HEK293 (cell line): ENCODE measurements around the gene AFF3.
A peak's percentile ranks its signal among the peaks of the same experiment; 100 is the strongest.

Experiments used
- CTCF ChIA-PET: fragments of 350-600 bp; formaldehyde crosslinking; extraction: SDS; loops from one replicate; lab custom pipeline; 2021; ENCODE audit warnings: antibody characterized with exemption; lab: Yijun Ruan, JAX
- POLR2A ChIA-PET: fragments of 300-600 bp; formaldehyde crosslinking; extraction: SDS; loops from one replicate; lab custom pipeline; 2020; ENCODE audit warnings: antibody characterized with exemption, inconsistent platforms; lab: Yijun Ruan, JAX
- H3K27ac ChIP-seq: fragments of 200-500 bp; sonication (Bioruptor generic); 2 replicates; pipeline ENCODE4 v1.5.1; 2014; ENCODE audit warnings: low read depth, low read length, control low read depth, inconsistent platforms; ENCODE audit errors: extremely low read depth
- H3K36me3 ChIP-seq, 2 experiments: fragments of 200-500 bp in 1 of 2; sonication (Bioruptor generic) in 1 of 2; 1 replicate in 1 of 2; 2 replicates in 1 of 2; pipeline ENCODE4 v1.5.1; 2014 to 2017; ENCODE audit warnings: inconsistent platforms in 2 of 2, low read length in 2 of 2; ENCODE audit not compliant: control insufficient read depth in 2 of 2, insufficient read depth in 1 of 2
- H3K4me1 ChIP-seq: fragments of 200-500 bp; sonication (Bioruptor generic); 2 replicates; pipeline ENCODE4 v1.5.1; 2014; ENCODE audit warnings: mild to moderate bottlenecking, low read length, inconsistent platforms; ENCODE audit not compliant: control insufficient read depth, insufficient read depth
- H3K4me3 ChIP-seq: 2 replicates; pipeline ENCODE4 v1.5.1; 2011; ENCODE audit warnings: low read depth, mild to moderate bottlenecking, control low read depth, low read length, moderate library complexity
- H3K9me3 ChIP-seq: fragments of 200-500 bp; sonication (Bioruptor generic); 2 replicates; pipeline ENCODE4 v1.5.1; 2014; ENCODE audit warnings: low read depth, low read length, inconsistent platforms; ENCODE audit not compliant: control insufficient read depth, insufficient read depth
- BCL11B ChIP-seq: fragments of 450-650 bp; formaldehyde crosslinking; IDR thresholded peaks from 2 replicates; pipeline ENCODE4 v1.5.1; 2016; ENCODE audit warnings: low read depth, missing biosample characterization, missing genetic modification characterization
- HIC1 ChIP-seq: fragments of 450-650 bp; formaldehyde crosslinking; IDR thresholded peaks from 2 replicates; pipeline ENCODE4 v1.5.1; 2016; ENCODE audit warnings: missing biosample characterization, missing genetic modification characterization
- KLF1 ChIP-seq: fragments of 450-650 bp; formaldehyde crosslinking; IDR thresholded peaks from 2 replicates; pipeline ENCODE4 v1.5.1; 2016; ENCODE audit warnings: missing biosample characterization, missing genetic modification characterization
- KLF8 ChIP-seq: fragments of 450-650 bp; formaldehyde crosslinking; IDR thresholded peaks from 2 replicates; pipeline ENCODE4 v1.5.1; 2016; ENCODE audit warnings: missing biosample characterization, missing genetic modification characterization
- OSR2 ChIP-seq: fragments of 450-650 bp; formaldehyde crosslinking; IDR thresholded peaks from 2 replicates; pipeline ENCODE4 v1.5.1; 2016; ENCODE audit warnings: missing biosample characterization, missing genetic modification characterization
- PRDM6 ChIP-seq: fragments of 450-650 bp; formaldehyde crosslinking; IDR thresholded peaks from 2 replicates; pipeline ENCODE4 v1.5.1; 2017; ENCODE audit warnings: missing biosample characterization, missing genetic modification characterization
- SP2 ChIP-seq: fragments of 450-650 bp; formaldehyde crosslinking; IDR thresholded peaks from 2 replicates; pipeline ENCODE4 v1.5.1; 2016; ENCODE audit warnings: missing biosample characterization, missing genetic modification characterization
- YY1 ChIP-seq: fragments of 450-650 bp; formaldehyde crosslinking; IDR thresholded peaks from 2 replicates; pipeline ENCODE4 v1.5.1; 2018; ENCODE audit warnings: missing biosample characterization, missing genetic modification characterization
- ZBTB1 ChIP-seq: fragments of 450-650 bp; formaldehyde crosslinking; IDR thresholded peaks from 2 replicates; pipeline ENCODE4 v1.5.1; 2016; ENCODE audit warnings: missing biosample characterization, missing genetic modification characterization
- ZFP69B ChIP-seq: fragments of 450-650 bp; formaldehyde crosslinking; IDR thresholded peaks from 2 replicates; pipeline ENCODE4 v1.5.1; 2016; ENCODE audit warnings: missing biosample characterization, missing genetic modification characterization
- ZIC2 ChIP-seq: fragments of 450-650 bp; formaldehyde crosslinking; IDR thresholded peaks from 2 replicates; pipeline ENCODE4 v1.5.1; 2016; ENCODE audit warnings: missing biosample characterization, missing genetic modification characterization
- ZNF10 ChIP-seq: fragments of 450-650 bp; formaldehyde crosslinking; IDR thresholded peaks from 2 replicates; pipeline ENCODE4 v1.5.1; 2017; ENCODE audit warnings: missing biosample characterization, missing genetic modification characterization
- ZNF114 ChIP-seq: fragments of 450-650 bp; formaldehyde crosslinking; IDR thresholded peaks from 2 replicates; pipeline ENCODE4 v1.5.0; 2017; ENCODE audit warnings: missing biosample characterization, missing genetic modification characterization
- ZNF132 ChIP-seq: fragments of 450-650 bp; formaldehyde crosslinking; IDR thresholded peaks from 2 replicates; pipeline ENCODE4 v1.5.1; 2017; ENCODE audit warnings: missing biosample characterization, missing genetic modification characterization, borderline replicate concordance
- ZNF18 ChIP-seq: fragments of 450-650 bp; formaldehyde crosslinking; IDR thresholded peaks from 2 replicates; pipeline ENCODE4 v1.5.1; 2016; ENCODE audit warnings: missing biosample characterization, missing genetic modification characterization
- ZNF223 ChIP-seq: fragments of 450-650 bp; formaldehyde crosslinking; IDR thresholded peaks from 2 replicates; pipeline ENCODE4 v1.5.1; 2016; ENCODE audit warnings: missing biosample characterization, missing genetic modification characterization
- ZNF239 ChIP-seq: fragments of 450-650 bp; formaldehyde crosslinking; IDR thresholded peaks from 2 replicates; pipeline ENCODE4 v1.5.1; 2016; ENCODE audit warnings: missing biosample characterization, missing genetic modification characterization
- ZNF488 ChIP-seq: fragments of 450-650 bp; formaldehyde crosslinking; IDR thresholded peaks from 2 replicates; pipeline ENCODE4 v1.5.1; 2016; ENCODE audit warnings: missing biosample characterization, missing genetic modification characterization
- ZNF549 ChIP-seq: fragments of 450-650 bp; IDR thresholded peaks from 2 replicates; pipeline ENCODE4 v1.5.1; 2018; ENCODE audit warnings: missing biosample characterization, missing genetic modification characterization, mild to moderate bottlenecking, inconsistent platforms, moderate library complexity
- ZNF580 ChIP-seq: fragments of 450-650 bp; formaldehyde crosslinking; IDR thresholded peaks from 2 replicates; pipeline ENCODE4 v1.5.1; 2016; ENCODE audit warnings: missing biosample characterization, missing genetic modification characterization
- ZNF785 ChIP-seq: fragments of 450-650 bp; formaldehyde crosslinking; IDR thresholded peaks from 2 replicates; pipeline ENCODE4 v1.5.1; 2016; ENCODE audit warnings: missing biosample characterization, missing genetic modification characterization
- ZNF830 ChIP-seq: fragments of 450-650 bp; IDR thresholded peaks from 2 replicates; pipeline ENCODE4 v1.5.0; 2018; ENCODE audit warnings: missing biosample characterization, missing genetic modification characterization, low read depth, mild to moderate bottlenecking, moderate library complexity
- ZNF843 ChIP-seq: fragments of 450-650 bp; formaldehyde crosslinking; IDR thresholded peaks from 2 replicates; pipeline ENCODE4 v1.5.1; 2016; ENCODE audit warnings: missing biosample characterization, missing genetic modification characterization
- ZSCAN4 ChIP-seq: fragments of 450-650 bp; formaldehyde crosslinking; IDR thresholded peaks from 2 replicates; pipeline ENCODE4 v1.5.1; 2017; ENCODE audit warnings: missing biosample characterization, missing genetic modification characterization

The AFF3 gene

GRCh38 chr2:100066856-100067255 is 75.5 kb downstream of the AFF3 start:
- peaks cover 32% of the 10 kb centered on the region for H3K4me1 ChIP-seq
- H3K4me3 ChIP-seq: no peak overlapping the region
- TF ChIP-seq ZFP69B (no peak), ZIC2 (tag by site-specific recombination) (no peak), YY1 (no peak), HIC1 (tag by site-specific recombination) (no peak), ZNF132 (tag by site-specific recombination) (no peak), KLF8 (tag by site-specific recombination) (no peak), SP2 (tag by site-specific recombination) (no peak), ZNF580 (tag by site-specific recombination) (no peak), ZNF843 (no peak), ZNF10 (tag by site-specific recombination) (no peak), ZNF114 (no peak), ZNF830 (tag by site-specific recombination) (no peak), ZNF239 (no peak), ZNF223 (no peak), ZSCAN4 (tag by site-specific recombination) (no peak), ZNF488 (tag by site-specific recombination) (no peak), BCL11B (tag by site-specific recombination) (no peak), ZNF18 (tag by site-specific recombination) (no peak), ZBTB1 (tag by site-specific recombination) (no peak)
- H3K9me3 ChIP-seq: no peaks in the 10 kb centered on the region
- ChIA-PET CTCF (interaction anchor here (0.7 kb wide), 1 partner anchor 248 kb away, joined by 4 read pairs; no protein-coding TSS in a partner anchor), POLR2A (interaction anchor here (0.7 kb wide), 1 partner anchor 9 kb away, joined by 3 read pairs; no protein-coding TSS in a partner anchor)
- H3K27ac ChIP-seq: no peak overlapping the region; the same call in 1 of the 2 replicates
- H3K36me3 ChIP-seq: no peaks in the 10 kb centered on the region

GRCh38 chr2:100066246-100066645 is 76.1 kb downstream of the AFF3 start:
- Histone ChIP-seq H3K27ac (no peak overlapping the region), H3K4me1 (peaks cover 32% of the 10 kb centered on the region), H3K4me3 (no peak overlapping the region), H3K36me3 (no peaks in the 10 kb centered on the region), H3K9me3 (no peaks in the 10 kb centered on the region)
- POLR2A ChIA-PET: no interaction called here
- TF ChIP-seq OSR2 (tag by site-specific recombination) (peak; percentile 26; the same call in 1 of the 2 replicates), PRDM6 (peak; percentile 27; the same call in 1 of the 2 replicates), ZNF549 (no peak), ZNF785 (tag by site-specific recombination) (no peak), ZNF843 (peak; percentile 35; the same call in 1 of the 2 replicates), KLF1 (tag by site-specific recombination) (peak; percentile 19; the same call in 1 of the 2 replicates)
- TF ChIP-seq, all 188 proteins: peak for 4
- CTCF ChIA-PET: no interaction called here
